GM23338 (cell line): ENCODE measurements around the gene PAIP2B.

Source experiments
- EZH2 ChIP-seq: fragments of 200-600 bp; sonication (generic); IDR thresholded peaks from one replicate; pipeline ENCODE4 v1.8.0; 2017; ENCODE audit warnings: antibody characterized with exemption, mild to moderate bottlenecking, low read depth; ENCODE audit not compliant: unreplicated experiment
- POLR2AphosphoS5 ChIP-seq: IDR thresholded peaks from 2 replicates; pipeline ENCODE4 v1.6.1; 2016; ENCODE audit warnings: antibody characterized with exemption, low read depth
- TF ChIP-seq, protein P1 (sequence below), 2 experiments: fragments of 200-600 bp in 1 of 2; sonication (generic) in 1 of 2; conservative IDR thresholded peaks; 2 replicates each; pipeline versions ENCODE4 v1.5.1 to v1.6.1; 2016 to 2017; ENCODE audit warnings: antibody characterized with exemption in 2 of 2, low read depth in 2 of 2, mild to moderate bottlenecking in 2 of 2, moderate library complexity in 1 of 2

DNA sequence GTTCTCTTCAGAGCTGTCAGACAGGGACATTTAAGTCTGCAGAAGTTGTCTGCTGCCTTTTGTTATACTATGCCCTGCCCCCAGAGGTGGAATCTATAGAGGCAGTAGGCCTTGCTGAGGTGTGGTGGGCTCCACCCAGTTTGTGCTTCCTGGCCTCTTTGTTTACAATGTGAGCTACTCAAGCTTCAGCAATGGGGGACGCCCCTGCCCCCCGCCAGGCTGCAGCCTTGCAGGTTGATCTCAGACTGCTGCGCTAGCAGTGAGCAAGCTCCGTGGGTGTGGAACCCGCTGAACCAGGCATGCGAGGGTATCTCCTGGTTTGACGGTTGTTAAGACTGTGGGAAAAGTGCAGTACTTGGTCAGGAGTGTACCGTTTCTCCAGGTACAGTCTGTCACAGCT, 24.0 kb upstream of the PAIP2B start:
- TF ChIP-seq, protein P1, sequence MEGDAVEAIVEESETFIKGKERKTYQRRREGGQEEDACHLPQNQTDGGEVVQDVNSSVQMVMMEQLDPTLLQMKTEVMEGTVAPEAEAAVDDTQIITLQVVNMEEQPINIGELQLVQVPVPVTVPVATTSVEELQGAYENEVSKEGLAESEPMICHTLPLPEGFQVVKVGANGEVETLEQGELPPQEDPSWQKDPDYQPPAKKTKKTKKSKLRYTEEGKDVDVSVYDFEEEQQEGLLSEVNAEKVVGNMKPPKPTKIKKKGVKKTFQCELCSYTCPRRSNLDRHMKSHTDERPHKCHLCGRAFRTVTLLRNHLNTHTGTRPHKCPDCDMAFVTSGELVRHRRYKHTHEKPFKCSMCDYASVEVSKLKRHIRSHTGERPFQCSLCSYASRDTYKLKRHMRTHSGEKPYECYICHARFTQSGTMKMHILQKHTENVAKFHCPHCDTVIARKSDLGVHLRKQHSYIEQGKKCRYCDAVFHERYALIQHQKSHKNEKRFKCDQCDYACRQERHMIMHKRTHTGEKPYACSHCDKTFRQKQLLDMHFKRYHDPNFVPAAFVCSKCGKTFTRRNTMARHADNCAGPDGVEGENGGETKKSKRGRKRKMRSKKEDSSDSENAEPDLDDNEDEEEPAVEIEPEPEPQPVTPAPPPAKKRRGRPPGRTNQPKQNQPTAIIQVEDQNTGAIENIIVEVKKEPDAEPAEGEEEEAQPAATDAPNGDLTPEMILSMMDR (conservative IDR thresholded peaks at IDR 0.05; ENCODE audit: low read depth in 2 of 2) = no peak
- TF ChIP-seq POLR2AphosphoS5 = no peak
- TF ChIP-seq EZH2 = no peak
